Stimulated activated CD4-positive, alpha-beta T cell treated with anti-CD3 and anti-CD28 coated beads, Interleukin-1b, Interleukin-23, amount 100 ng/mL, for 24 hours (primary cell): ENCODE data around the gene IMMP2L.

Experiments used
- DNase-seq, 4 experiments: peaks; one replicate each; pipeline ENCODE4 v3.0.0-alpha.2; 2020; ENCODE audit warnings: low read depth in 4 of 4, low spot score in 1 of 4

The IMMP2L gene

GRCh38 chr7:111168182-111168581 lies 394.1 kb downstream of the IMMP2L start:
- no peak for DNase-seq

- DNase-seq, result no peak
These were observed 397.9 kb downstream of the IMMP2L start for GRCh38 chr7:111164442-111164841.

GRCh38 chr7:111162692-111163091 lies 399.6 kb downstream of the IMMP2L start:
- no peak for DNase-seq

- DNase-seq, result no peak
These were observed 402.0 kb downstream of the IMMP2L start for GRCh38 chr7:111160297-111160696.

GRCh38 chr7:111159426-111159825 lies 402.9 kb downstream of the IMMP2L start:
- no peak for DNase-seq

- DNase-seq, result no peak
These were observed 411.6 kb downstream of the IMMP2L start for GRCh38 chr7:111150709-111151108.

- no peak for DNase-seq
These were observed 414.4 kb downstream of the IMMP2L start for GRCh38 chr7:111147708-111148533.

GRCh38 chr7:111146136-111146535 lies 416.2 kb downstream of the IMMP2L start:
- DNase-seq, result no peak

GRCh38 chr7:111145472-111145871 lies 416.8 kb downstream of the IMMP2L start:
- DNase-seq, result no peak

GRCh38 chr7:111140091-111140865 lies 422.0 kb downstream of the IMMP2L start:
- no peak for DNase-seq

- no peak for DNase-seq
These were observed 423.7 kb downstream of the IMMP2L start for GRCh38 chr7:111138586-111138985.

- peak; percentile 2 to 46 (median 29) for DNase-seq
These were observed 424.1 kb downstream of the IMMP2L start for GRCh38 chr7:111138193-111138569.

GRCh38 chr7:111137296-111138192 lies 424.7 kb downstream of the IMMP2L start:
- DNase-seq, result peak in 3 of 4 experiments; percentile 4 to 27 (median 20)

- no peak for DNase-seq
These were observed 429.5 kb downstream of the IMMP2L start for GRCh38 chr7:111132833-111133232.

- DNase-seq, result no peak
These were observed 432.9 kb downstream of the IMMP2L start for GRCh38 chr7:111129435-111129834.

- no peak for DNase-seq
These were observed 435.3 kb downstream of the IMMP2L start for GRCh38 chr7:111126987-111127386.

- DNase-seq, result no peak
These were observed 446.3 kb downstream of the IMMP2L start for GRCh38 chr7:111115966-111116365.

GRCh38 chr7:111113263-111114017 lies 448.9 kb downstream of the IMMP2L start:
- DNase-seq, result no peak

GRCh38 chr7:111112439-111112838 lies 449.9 kb downstream of the IMMP2L start:
- no peak for DNase-seq

GRCh38 chr7:111108496-111108895 lies 453.8 kb downstream of the IMMP2L start:
- DNase-seq, result no peak

GRCh38 chr7:111108000-111108399 lies 454.3 kb downstream of the IMMP2L start:
- no peak for DNase-seq
